ENCODE measurements around the gene ITGA4.

DNA sequence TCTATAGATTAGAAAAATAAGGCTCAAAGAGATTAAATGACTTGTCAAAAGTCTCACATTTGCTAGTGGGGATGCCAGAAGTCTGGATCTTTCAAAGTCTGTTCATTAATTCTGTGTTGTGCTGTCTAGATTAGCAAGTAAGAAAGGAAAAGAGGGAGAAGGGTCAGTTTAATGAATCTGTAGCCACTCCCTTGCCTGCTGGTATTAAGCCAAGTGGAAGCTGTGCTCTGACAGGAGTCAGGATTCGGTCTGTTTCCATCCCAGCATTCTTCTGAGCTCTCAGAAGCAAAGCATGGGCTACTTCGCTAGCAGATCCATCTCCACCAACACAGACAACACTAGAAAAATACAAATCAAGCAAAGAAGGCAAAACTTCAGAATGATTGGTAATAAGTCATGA, 101.2 kb downstream of the ITGA4 start:
- TF ChIP-seq POLR2A (IDR thresholded peaks at IDR 0.05) (no peak), CTCF (IDR thresholded peaks at IDR 0.05) (no peak)

All from esophagus squamous epithelium (tissue), 4 donors.